Dedifferentiated amniotic fluid mesenchymal stem cell (primary cell): ENCODE data around the gene QRICH2.
"Not testable (repeated sequence)": the region's sequence is repeated elsewhere in the genome, so short reads cannot be mapped to it uniquely, and the experiment has no call there.

Source experiments
- DNase-seq: peaks from one replicate; pipeline ENCODE4 v3.0.0-alpha.2; 2016; ENCODE audit errors: extremely low spot score

Gene QRICH2

GRCh38 chr17:76307966-76308338 lies at the start of gene QRICH2:
Gene QRICH2, minus strand, starts transcription at chr17:76308276. Its CDS starts 278 bp downstream, at chr17:76307998.
- DNase-seq: no peak

GRCh38 chr17:76357597-76358158 lies 49.6 kb upstream of the QRICH2 start:
- no peak for DNase-seq

GRCh38 chr17:76356803-76357456 lies 48.9 kb upstream of the QRICH2 start:
- DNase-seq: no peak

- no peak for DNase-seq
Measured at GRCh38 chr17:76354747-76355310, 46.8 kb upstream of the QRICH2 start.

GRCh38 chr17:76354317-76354729 lies 46.2 kb upstream of the QRICH2 start:
- no peak for DNase-seq

- peak; percentile 81 for DNase-seq
Measured at GRCh38 chr17:76353599-76354316, 45.7 kb upstream of the QRICH2 start, which contains the start of gene PRPSAP1. Gene PRPSAP1, minus strand, starts transcription at chr17:76353916. Its CDS starts 213 bp downstream, at chr17:76353703.

GRCh38 chr17:76353004-76353598 lies 45.0 kb upstream of the QRICH2 start:
- DNase-seq: no peak

GRCh38 chr17:76351526-76352071 lies 43.5 kb upstream of the QRICH2 start:
- no peak for DNase-seq

- no peak for DNase-seq
Measured at GRCh38 chr17:76350463-76350862, 42.4 kb upstream of the QRICH2 start.

GRCh38 chr17:76346936-76347335 lies 38.9 kb upstream of the QRICH2 start:
- not testable (repeated sequence) for DNase-seq

GRCh38 chr17:76345377-76345974 lies 37.4 kb upstream of the QRICH2 start:
- DNase-seq: peak; percentile 80

- no peak for DNase-seq
Measured at GRCh38 chr17:76343106-76343505, 35.0 kb upstream of the QRICH2 start.

- DNase-seq: no peak
Measured at GRCh38 chr17:76341301-76341700, 33.2 kb upstream of the QRICH2 start.

GRCh38 chr17:76337413-76337777 lies 29.3 kb upstream of the QRICH2 start:
- no peak for DNase-seq

- no peak for DNase-seq
Measured at GRCh38 chr17:76336756-76337412, 28.8 kb upstream of the QRICH2 start.

- no peak for DNase-seq
Measured at GRCh38 chr17:76335716-76336381, 27.8 kb upstream of the QRICH2 start.

- no peak for DNase-seq
Measured at GRCh38 chr17:76333673-76334505, 25.8 kb upstream of the QRICH2 start.

GRCh38 chr17:76331083-76331482 lies 23.0 kb upstream of the QRICH2 start:
- DNase-seq: no peak

- no peak for DNase-seq
Measured at GRCh38 chr17:76329664-76330063, 21.6 kb upstream of the QRICH2 start.

- DNase-seq: no peak
Measured at GRCh38 chr17:76327696-76328095, 19.6 kb upstream of the QRICH2 start.
